HepG2 (cell line): ENCODE results near the gene NARF. TPM values are rescaled to one million over a fixed set of nuclear protein-coding genes. Genes with fewer than 3 reads are reported as not detected.

Source experiments
- ARNT ChIP-seq: fragments of 450-650 bp; IDR thresholded peaks from 2 replicates; pipeline ENCODE4 v1.6.1; 2017
- CSRNP2 ChIP-seq: sonication (generic); formaldehyde crosslinking; conservative IDR thresholded peaks from 2 replicates; pipeline ENCODE4 v1.8.0; 2022; ENCODE audit warnings: low read depth, missing genetic modification reagents
- DR1 ChIP-seq: sonication (generic); formaldehyde crosslinking; IDR thresholded peaks from 2 replicates; pipeline ENCODE4 v1.8.0; 2021; ENCODE audit warnings: mild to moderate bottlenecking, missing genetic modification reagents, inconsistent platforms
- EED ChIP-seq: sonication (generic); formaldehyde crosslinking; IDR thresholded peaks from 2 replicates; pipeline ENCODE4 v1.5.0; 2020; ENCODE audit warnings: mild to moderate bottlenecking, missing genetic modification reagents
- ETV5 ChIP-seq: IDR thresholded peaks from 2 replicates; pipeline ENCODE4 v1.6.1; 2018; ENCODE audit warnings: missing biosample characterization, missing genetic modification reagents, inconsistent platforms, borderline replicate concordance
- GABPB1 ChIP-seq: IDR thresholded peaks from 2 replicates; pipeline ENCODE4 v1.6.1; 2016; ENCODE audit warnings: mild to moderate bottlenecking, missing genetic modification reagents, moderate library complexity, missing compliant biosample characterization
- RFX1 ChIP-seq: fragments of 450-650 bp; IDR thresholded peaks from 2 replicates; pipeline ENCODE4 v1.6.1; 2017
- SOX5 ChIP-seq: IDR thresholded peaks from 2 replicates; pipeline ENCODE4 v1.6.1; 2016; ENCODE audit warnings: borderline replicate concordance
- TCF12 ChIP-seq, 2 experiments: fragments of 450-650 bp in 1 of 2; sonication (generic) in 1 of 2; formaldehyde crosslinking in 1 of 2; IDR thresholded peaks; 2 replicates each; pipeline versions ENCODE4 v1.6.1 to v1.8.0; 2017 to 2022; ENCODE audit warnings: antibody characterized with exemption in 1 of 2, mild to moderate bottlenecking in 1 of 2, missing genetic modification reagents in 1 of 2, moderate library complexity in 1 of 2
- TFDP1 ChIP-seq: IDR thresholded peaks from 2 replicates; pipeline ENCODE4 v1.6.1; 2016; ENCODE audit warnings: missing compliant biosample characterization, missing genetic modification reagents, borderline replicate concordance
- ZNF260 ChIP-seq: sonication (generic); formaldehyde crosslinking; IDR thresholded peaks from 2 replicates; pipeline ENCODE4 v1.4.0; 2020; ENCODE audit warnings: missing genetic modification reagents, low read depth, mild to moderate bottlenecking, borderline replicate concordance
- ZNF570 ChIP-seq: sonication (generic); formaldehyde crosslinking; IDR thresholded peaks from 2 replicates; pipeline ENCODE4 v1.4.0; 2020; ENCODE audit warnings: mild to moderate bottlenecking, missing genetic modification reagents, borderline replicate concordance
- ZNF616 ChIP-seq: sonication (generic); formaldehyde crosslinking; IDR thresholded peaks from 2 replicates; pipeline ENCODE4 v1.5.0; 2020; ENCODE audit warnings: low read depth, mild to moderate bottlenecking, missing genetic modification reagents
- ZNF670 ChIP-seq: sonication (generic); formaldehyde crosslinking; IDR thresholded peaks from 2 replicates; pipeline ENCODE4 v1.8.0; 2022; ENCODE audit warnings: mild to moderate bottlenecking, missing genetic modification reagents, borderline replicate concordance
- ZNF776 ChIP-seq: sonication (generic); formaldehyde crosslinking; IDR thresholded peaks from 2 replicates; pipeline ENCODE4 v1.4.0; 2020; ENCODE audit warnings: mild to moderate bottlenecking, missing genetic modification reagents
- polyA plus RNA-seq, 8 experiments: library from polyadenylated mRNA; depleted of rRNA in 3 of 8; stranded (reverse) in 7 of 8; unstranded in 1 of 8; fragments of >200 nt; fragmentation: Illumina TruSeq in 4 of 8; extraction: Trizol in 4 of 8; gene quantifications; 2 replicates each; pipeline versions ENCODE4 v1.2.1 to v1.2.3, GENCODE V29; 2011 to 2016; ENCODE audit warnings: low read depth in 4 of 8, missing spikeins in 1 of 8, mixed read lengths in 1 of 8; ENCODE audit not compliant: insufficient read depth in 1 of 8
- total RNA-seq, 5 experiments: library from RNA; depleted of rRNA; stranded (reverse); fragments of >200 nt; fragmentation: Illumina TruSeq; extraction: Trizol; gene quantifications; 2 replicates each; pipeline ENCODE4 v1.2.3, GENCODE V29; 2016; ENCODE audit warnings: low read depth in 1 of 5
- TF ChIP-seq, protein P1 (sequence below): sonication (generic); formaldehyde crosslinking; IDR thresholded peaks from 2 replicates; pipeline ENCODE4 v1.5.0; 2020; ENCODE audit warnings: mild to moderate bottlenecking, missing genetic modification reagents, borderline replicate concordance
- TF ChIP-seq, protein P2 (sequence below), 2 experiments: sonication (generic) in 1 of 2; formaldehyde crosslinking in 1 of 2; IDR thresholded peaks; 2 replicates each; pipeline versions ENCODE4 v1.4.0 to v1.6.1; 2016 to 2020; ENCODE audit warnings: borderline replicate concordance in 1 of 2, low read depth in 1 of 2, mild to moderate bottlenecking in 1 of 2, missing genetic modification reagents in 1 of 2

The NARF gene
- total and polyA plus RNA-seq, 2 of the 13 experiments (the other 11 are each of a cell fraction or from before 2014, with no cell fraction given) = 61.1 to 144 TPM

DNA sequence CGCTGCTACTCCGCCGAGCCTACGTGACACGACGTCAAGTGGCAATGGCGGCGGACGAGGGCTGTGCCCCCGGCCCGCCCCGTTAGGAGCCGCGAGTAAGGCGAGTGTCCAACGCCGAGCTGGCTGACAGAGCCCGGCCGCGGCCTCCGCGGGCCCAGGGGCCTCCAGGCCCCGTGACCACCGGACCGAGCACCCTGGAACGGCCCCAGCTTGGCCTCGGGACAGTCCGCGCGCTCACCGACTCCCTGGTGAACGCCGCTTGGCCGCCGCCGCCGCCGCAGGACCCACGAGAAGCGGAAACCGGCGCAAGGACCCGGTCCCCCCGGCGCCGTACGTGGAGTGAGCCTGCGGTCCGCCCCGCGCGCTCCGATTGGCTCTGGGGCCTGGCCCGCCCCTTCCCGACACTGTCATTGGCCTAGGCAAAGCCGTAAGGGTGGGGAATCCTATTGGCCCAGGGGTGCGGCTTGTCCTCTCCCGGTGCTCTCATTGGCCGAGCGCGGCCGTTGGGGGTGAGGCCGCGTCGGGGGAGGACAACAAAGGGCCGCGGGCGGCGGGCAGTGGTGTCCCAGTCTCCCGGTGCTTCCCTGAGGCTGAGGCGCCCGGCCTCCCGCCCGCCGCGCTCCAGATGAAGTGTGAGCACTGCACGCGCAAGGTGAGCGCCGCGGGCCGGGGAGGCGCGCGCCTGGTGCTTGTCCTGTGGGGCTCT lies at the start of gene NARF (continued):
- TF ChIP-seq, protein P1, sequence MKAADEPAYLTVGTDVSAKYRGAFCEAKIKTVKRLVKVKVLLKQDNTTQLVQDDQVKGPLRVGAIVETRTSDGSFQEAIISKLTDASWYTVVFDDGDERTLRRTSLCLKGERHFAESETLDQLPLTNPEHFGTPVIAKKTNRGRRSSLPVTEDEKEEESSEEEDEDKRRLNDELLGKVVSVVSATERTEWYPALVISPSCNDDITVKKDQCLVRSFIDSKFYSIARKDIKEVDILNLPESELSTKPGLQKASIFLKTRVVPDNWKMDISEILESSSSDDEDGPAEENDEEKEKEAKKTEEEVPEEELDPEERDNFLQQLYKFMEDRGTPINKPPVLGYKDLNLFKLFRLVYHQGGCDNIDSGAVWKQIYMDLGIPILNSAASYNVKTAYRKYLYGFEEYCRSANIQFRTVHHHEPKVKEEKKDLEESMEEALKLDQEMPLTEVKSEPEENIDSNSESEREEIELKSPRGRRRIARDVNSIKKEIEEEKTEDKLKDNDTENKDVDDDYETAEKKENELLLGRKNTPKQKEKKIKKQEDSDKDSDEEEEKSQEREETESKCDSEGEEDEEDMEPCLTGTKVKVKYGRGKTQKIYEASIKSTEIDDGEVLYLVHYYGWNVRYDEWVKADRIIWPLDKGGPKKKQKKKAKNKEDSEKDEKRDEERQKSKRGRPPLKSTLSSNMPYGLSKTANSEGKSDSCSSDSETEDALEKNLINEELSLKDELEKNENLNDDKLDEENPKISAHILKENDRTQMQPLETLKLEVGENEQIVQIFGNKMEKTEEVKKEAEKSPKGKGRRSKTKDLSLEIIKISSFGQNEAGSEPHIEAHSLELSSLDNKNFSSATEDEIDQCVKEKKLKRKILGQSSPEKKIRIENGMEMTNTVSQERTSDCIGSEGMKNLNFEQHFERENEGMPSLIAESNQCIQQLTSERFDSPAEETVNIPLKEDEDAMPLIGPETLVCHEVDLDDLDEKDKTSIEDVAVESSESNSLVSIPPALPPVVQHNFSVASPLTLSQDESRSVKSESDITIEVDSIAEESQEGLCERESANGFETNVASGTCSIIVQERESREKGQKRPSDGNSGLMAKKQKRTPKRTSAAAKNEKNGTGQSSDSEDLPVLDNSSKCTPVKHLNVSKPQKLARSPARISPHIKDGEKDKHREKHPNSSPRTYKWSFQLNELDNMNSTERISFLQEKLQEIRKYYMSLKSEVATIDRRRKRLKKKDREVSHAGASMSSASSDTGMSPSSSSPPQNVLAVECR (CRISPR knock-in tag) = peak; percentile 95
- TF ChIP-seq GABPB1 (CRISPR knock-in tag) = peak; percentile 91
- no peak; the same call in 1 of the 2 replicates for TF ChIP-seq ZNF570 (CRISPR knock-in tag)
- 0 out of 2 replicates have a peak, but pooled peaks have one; percentile 80 for TF ChIP-seq ZNF260 (CRISPR knock-in tag)
- TF ChIP-seq ARNT = peak; percentile 100
- TF ChIP-seq ETV5 = peak; percentile 73
- peak; percentile 97 for TF ChIP-seq ZNF670
- TF ChIP-seq DR1 (CRISPR knock-in tag) = peak; percentile 99
- TF ChIP-seq, protein P2, sequence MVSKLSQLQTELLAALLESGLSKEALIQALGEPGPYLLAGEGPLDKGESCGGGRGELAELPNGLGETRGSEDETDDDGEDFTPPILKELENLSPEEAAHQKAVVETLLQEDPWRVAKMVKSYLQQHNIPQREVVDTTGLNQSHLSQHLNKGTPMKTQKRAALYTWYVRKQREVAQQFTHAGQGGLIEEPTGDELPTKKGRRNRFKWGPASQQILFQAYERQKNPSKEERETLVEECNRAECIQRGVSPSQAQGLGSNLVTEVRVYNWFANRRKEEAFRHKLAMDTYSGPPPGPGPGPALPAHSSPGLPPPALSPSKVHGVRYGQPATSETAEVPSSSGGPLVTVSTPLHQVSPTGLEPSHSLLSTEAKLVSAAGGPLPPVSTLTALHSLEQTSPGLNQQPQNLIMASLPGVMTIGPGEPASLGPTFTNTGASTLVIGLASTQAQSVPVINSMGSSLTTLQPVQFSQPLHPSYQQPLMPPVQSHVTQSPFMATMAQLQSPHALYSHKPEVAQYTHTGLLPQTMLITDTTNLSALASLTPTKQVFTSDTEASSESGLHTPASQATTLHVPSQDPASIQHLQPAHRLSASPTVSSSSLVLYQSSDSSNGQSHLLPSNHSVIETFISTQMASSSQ (IDR thresholded peaks at IDR 0.05; ENCODE audit: low read depth) = no peak
- TF ChIP-seq, protein P2 (CRISPR knock-in tag; IDR thresholded peaks at IDR 0.05; ENCODE audit: borderline replicate concordance) = peak; percentile 89
- 0 out of 2 replicates have a peak, but pooled peaks have one; percentile 30 for TF ChIP-seq EED (CRISPR knock-in tag)
- TF ChIP-seq TCF12 (IDR thresholded peaks at IDR 0.05) = no peak
- TF ChIP-seq TCF12 (CRISPR knock-in tag; IDR thresholded peaks at IDR 0.05) = peak; percentile 76; the same call in 1 of the 2 replicates
- 0 out of 2 replicates have a peak, but pooled peaks have one; percentile 21 for TF ChIP-seq CSRNP2 (CRISPR knock-in tag)
- TF ChIP-seq RFX1 = no peak
- peak; percentile 29 for TF ChIP-seq TFDP1
- TF ChIP-seq ZNF776 (CRISPR knock-in tag) = peak; percentile 98
- TF ChIP-seq SOX5 (CRISPR knock-in tag) = 0 out of 2 replicates have a peak, but pooled peaks have one; percentile 59
- TF ChIP-seq ZNF616 = peak; percentile 40; the same call in 1 of the 2 replicates
